ENCODE data around the gene RRAS. TPM values are rescaled to one million over a fixed set of nuclear protein-coding genes. Genes with fewer than 3 reads are reported as not detected.

RRAS gene
- total RNA-seq, 4 donors from 2014 or later: 12.9 to 28.8 (median 18.6) TPM

GRCh38 chr19:49651820-49652550 is 12.0 kb upstream of the RRAS start:
- Histone ChIP-seq H3K27ac (no peak overlapping the region), H3K36me3 (peaks cover 91% of the 10 kb centered on the region), H3K9me3 (no peaks in the 10 kb centered on the region), H3K4me3 (no peak overlapping the region), H3K27me3 (no peaks in the 10 kb centered on the region), H3K4me1 (no peaks in the 10 kb centered on the region)
- no peak for TF ChIP-seq CTCF (IDR thresholded peaks at IDR 0.05)
- TF ChIP-seq POLR2AphosphoS5 (IDR thresholded peaks at IDR 0.05): no peak
- TF ChIP-seq POLR2A (IDR thresholded peaks at IDR 0.05): no peak
- TF ChIP-seq EP300 (IDR thresholded peaks at IDR 0.05): no peak
- WGBS: 94% methylated on average over 88 of the region's 110 CpGs
- DNase-seq (ENCODE audit: low spot score in 2 of 2): no peak

- no peak for TF ChIP-seq CTCF (IDR thresholded peaks at IDR 0.05)
- no peak for TF ChIP-seq POLR2AphosphoS5 (IDR thresholded peaks at IDR 0.05)
- TF ChIP-seq POLR2A (IDR thresholded peaks at IDR 0.05): no peak
- no peak for TF ChIP-seq EP300 (IDR thresholded peaks at IDR 0.05)
- Histone ChIP-seq H3K4me3 (no peak overlapping the region), H3K27ac (no peak overlapping the region), H3K36me3 (peaks cover 91% of the 10 kb centered on the region), H3K9me3 (no peaks in the 10 kb centered on the region), H3K4me1 (no peaks in the 10 kb centered on the region), H3K27me3 (no peaks in the 10 kb centered on the region)
- no peak for DNase-seq (ENCODE audit: low spot score in 2 of 2)
- 89% methylated on average over 27 of the region's 72 CpGs for WGBS
Observed at GRCh38 chr19:49651029-49651819, 11.3 kb upstream of the RRAS start.

- Histone ChIP-seq H3K4me3 (no peak overlapping the region), H3K27me3 (no peaks in the 10 kb centered on the region), H3K27ac (no peak overlapping the region), H3K36me3 (peaks cover 58% of the 10 kb centered on the region), H3K4me1 (peaks cover 27% of the 10 kb centered on the region), H3K9me3 (no peaks in the 10 kb centered on the region)
- DNase-seq (ENCODE audit: low spot score in 2 of 2): no peak
- 96% methylated on average over 15 of the region's 17 CpGs for WGBS
- TF ChIP-seq CTCF (IDR thresholded peaks at IDR 0.05) (no peak), POLR2AphosphoS5 (IDR thresholded peaks at IDR 0.05) (no peak), EP300 (IDR thresholded peaks at IDR 0.05) (no peak), POLR2A (IDR thresholded peaks at IDR 0.05) (no peak)
Observed at GRCh38 chr19:49646586-49646985, 6.6 kb upstream of the RRAS start.

GRCh38 chr19:49645995-49646394 is 6.1 kb upstream of the RRAS start:
- DNase-seq (ENCODE audit: low spot score in 2 of 2): no peak
- no peaks in the 10 kb centered on the region for H3K9me3 ChIP-seq
- no peak overlapping the region for H3K27ac ChIP-seq
- peaks cover 52% of the 10 kb centered on the region for H3K36me3 ChIP-seq
- no peaks in the 10 kb centered on the region for H3K27me3 ChIP-seq
- H3K4me3 ChIP-seq: no peak overlapping the region
- TF ChIP-seq CTCF (IDR thresholded peaks at IDR 0.05) (no peak), EP300 (IDR thresholded peaks at IDR 0.05) (no peak)
- WGBS: 94% methylated on average over 13 of the region's 13 CpGs
- H3K4me1 ChIP-seq: peaks cover 33% of the 10 kb centered on the region

GRCh38 chr19:49645592-49645991 is 5.6 kb upstream of the RRAS start:
- 89% methylated on average over 9 of the region's 11 CpGs for WGBS
- DNase-seq (ENCODE audit: low spot score in 2 of 2): no peak
- Histone ChIP-seq H3K27ac (no peak overlapping the region), H3K36me3 (peaks cover 48% of the 10 kb centered on the region), H3K27me3 (no peaks in the 10 kb centered on the region), H3K4me3 (no peak overlapping the region), H3K9me3 (no peaks in the 10 kb centered on the region), H3K4me1 (peaks cover 36% of the 10 kb centered on the region)
- TF ChIP-seq POLR2A (IDR thresholded peaks at IDR 0.05) (no peak), CTCF (IDR thresholded peaks at IDR 0.05) (no peak), POLR2AphosphoS5 (IDR thresholded peaks at IDR 0.05) (no peak), EP300 (IDR thresholded peaks at IDR 0.05) (no peak)

All from suprapubic skin (tissue), 4 donors.